ENCODE data around the gene TMEM9B.

The TMEM9B gene

DNA sequence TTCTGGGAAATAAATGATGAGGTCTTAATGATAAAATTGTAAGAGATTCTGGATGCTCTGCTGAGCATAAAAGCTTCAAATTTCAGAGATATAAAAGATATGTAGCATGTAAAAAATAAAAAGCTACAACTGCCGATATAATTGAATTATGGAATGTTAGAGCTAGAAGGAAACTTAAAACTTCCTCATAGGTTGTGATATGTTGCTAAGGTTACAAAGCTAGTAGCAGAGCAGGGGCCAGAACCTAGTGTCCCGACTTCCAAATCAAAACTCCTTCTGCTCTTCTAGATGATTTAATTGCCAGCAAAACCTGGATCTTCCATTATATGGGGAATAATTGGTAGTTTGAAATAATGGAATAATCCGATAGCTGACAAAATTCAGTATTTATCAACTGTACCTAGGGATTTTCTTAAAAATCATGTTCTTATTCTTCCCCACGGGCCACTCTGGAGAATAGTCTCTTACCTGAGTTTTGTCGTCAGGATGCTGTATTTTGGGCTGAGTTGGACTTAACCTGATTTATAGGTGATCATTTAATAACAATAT is 21.6 kb downstream of the TMEM9B start, which contains the start of gene ASCL3:
Gene ASCL3 (minus strand): TSS at position 499 of the 549 bp plus-strand sequence. CDS start 4,855 bp downstream, outside the sequence.
- TF ChIP-seq, protein P1, sequence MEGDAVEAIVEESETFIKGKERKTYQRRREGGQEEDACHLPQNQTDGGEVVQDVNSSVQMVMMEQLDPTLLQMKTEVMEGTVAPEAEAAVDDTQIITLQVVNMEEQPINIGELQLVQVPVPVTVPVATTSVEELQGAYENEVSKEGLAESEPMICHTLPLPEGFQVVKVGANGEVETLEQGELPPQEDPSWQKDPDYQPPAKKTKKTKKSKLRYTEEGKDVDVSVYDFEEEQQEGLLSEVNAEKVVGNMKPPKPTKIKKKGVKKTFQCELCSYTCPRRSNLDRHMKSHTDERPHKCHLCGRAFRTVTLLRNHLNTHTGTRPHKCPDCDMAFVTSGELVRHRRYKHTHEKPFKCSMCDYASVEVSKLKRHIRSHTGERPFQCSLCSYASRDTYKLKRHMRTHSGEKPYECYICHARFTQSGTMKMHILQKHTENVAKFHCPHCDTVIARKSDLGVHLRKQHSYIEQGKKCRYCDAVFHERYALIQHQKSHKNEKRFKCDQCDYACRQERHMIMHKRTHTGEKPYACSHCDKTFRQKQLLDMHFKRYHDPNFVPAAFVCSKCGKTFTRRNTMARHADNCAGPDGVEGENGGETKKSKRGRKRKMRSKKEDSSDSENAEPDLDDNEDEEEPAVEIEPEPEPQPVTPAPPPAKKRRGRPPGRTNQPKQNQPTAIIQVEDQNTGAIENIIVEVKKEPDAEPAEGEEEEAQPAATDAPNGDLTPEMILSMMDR (IDR thresholded peaks at IDR 0.05), result no peak

DNA sequence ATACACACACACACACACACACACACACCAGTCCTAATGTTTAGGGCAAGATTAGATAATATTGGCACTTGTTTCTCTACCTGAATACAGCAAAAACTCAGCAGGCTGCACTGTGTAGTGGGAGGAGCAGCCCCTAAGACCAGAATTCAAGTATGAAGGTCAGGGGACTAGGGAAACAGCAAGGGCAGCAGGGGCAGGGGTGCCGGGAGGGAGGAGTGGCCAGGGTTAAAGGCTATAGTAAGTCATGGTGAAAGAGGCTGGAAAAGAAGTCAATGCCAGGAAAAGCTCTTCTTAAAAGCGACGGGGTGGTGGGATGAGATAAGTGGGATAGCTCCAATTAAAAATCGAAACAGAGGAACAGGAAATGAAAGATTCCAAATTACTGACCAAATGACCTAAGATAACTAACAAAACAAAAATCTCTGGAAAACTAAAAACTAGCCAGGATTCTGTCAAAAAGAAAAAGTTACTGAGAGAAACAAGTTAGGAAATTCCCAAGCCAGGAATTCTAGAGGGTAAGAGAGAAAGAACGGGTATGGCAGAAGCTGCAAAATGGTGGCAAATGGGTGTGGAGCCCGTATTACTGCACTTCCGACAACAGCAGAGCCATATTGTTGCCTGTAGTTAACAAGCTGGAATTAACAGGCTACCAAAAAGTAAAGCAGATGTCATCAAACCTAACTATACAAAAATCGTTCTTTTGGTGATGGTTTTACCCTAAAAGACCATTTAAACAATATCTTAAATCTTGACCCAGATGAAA is 22.7 kb downstream of the TMEM9B start:
- TF ChIP-seq, protein P1 (IDR thresholded peaks at IDR 0.05), result no peak

DNA sequence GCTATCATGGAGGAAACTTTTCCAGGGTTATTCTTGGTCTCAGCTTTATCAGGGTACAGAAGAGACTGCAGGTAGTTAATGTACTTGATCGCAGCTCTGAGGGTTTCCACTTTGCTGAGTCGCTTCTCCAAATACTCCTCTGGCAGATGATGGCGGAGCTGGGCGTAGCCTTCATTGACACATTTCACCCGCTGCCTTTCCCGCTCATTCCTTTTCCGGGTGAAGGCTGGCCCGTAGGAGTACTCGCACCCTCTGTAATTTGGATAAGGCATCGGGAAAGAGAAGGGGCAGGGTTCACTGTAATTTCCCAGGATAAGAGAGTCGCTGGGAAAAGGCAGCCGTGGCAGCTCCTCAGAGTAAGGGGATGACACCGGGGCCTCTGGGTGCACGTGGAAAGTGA is 26.6 kb downstream of the TMEM9B start:
- TF ChIP-seq, protein P1 (IDR thresholded peaks at IDR 0.05), result no peak

DNA sequence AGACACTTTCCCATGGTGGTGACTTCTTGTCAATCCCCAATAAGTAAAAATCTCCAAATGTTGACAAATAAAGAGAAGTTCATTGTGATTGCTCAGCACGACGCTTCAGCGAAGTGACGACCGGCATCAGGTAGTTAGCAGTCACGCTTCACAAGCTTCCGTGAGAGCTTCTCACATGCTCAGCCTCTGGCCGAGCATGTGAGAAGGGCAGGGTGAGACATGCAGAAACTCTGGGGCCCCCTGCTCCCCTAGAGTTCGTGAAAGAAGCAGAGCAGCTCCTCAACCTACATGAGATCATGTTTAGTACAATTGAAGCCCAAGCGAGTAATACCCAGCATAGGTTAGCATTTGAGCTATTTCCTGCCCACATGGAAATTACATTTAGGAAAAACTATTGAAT is 27.1 kb downstream of the TMEM9B start:
- TF ChIP-seq, protein P1 (IDR thresholded peaks at IDR 0.05), result no peak

DNA sequence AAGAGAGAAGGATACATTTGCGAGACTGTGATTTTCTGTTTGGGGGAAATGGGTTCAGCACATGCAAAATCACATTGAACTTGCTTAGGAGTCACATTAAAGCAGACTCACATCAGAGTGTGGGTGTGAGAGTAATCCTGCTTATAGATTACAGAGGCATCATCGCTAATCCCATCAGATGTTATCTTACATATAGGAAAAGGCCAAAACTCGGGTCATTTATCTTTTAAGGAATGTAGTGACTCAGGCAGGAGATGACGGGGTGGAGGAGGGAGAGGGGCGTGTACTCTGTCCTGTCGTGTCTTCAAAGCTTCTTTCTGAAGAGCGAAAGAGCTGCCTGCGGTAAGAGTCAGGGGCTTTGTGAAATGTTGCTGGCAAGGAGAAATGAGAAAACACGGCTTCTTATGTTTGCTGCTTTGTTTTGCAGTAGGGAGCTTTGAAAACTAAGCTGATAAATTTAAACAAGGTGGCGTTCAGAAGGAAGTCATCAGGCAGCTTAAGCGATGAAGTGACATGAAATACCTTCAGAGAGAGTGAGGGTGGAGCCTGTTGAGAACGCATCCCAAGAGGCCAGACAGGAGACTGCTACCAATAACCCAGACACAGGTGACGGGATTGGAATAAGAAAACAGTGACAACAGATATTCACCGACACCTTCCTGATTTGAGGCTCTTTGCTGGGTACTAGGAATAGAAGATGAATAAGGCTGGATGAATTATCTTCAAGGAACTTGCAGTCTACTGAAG is 29.3 kb downstream of the TMEM9B start:
- TF ChIP-seq, protein P1 (IDR thresholded peaks at IDR 0.05), result no peak

DNA sequence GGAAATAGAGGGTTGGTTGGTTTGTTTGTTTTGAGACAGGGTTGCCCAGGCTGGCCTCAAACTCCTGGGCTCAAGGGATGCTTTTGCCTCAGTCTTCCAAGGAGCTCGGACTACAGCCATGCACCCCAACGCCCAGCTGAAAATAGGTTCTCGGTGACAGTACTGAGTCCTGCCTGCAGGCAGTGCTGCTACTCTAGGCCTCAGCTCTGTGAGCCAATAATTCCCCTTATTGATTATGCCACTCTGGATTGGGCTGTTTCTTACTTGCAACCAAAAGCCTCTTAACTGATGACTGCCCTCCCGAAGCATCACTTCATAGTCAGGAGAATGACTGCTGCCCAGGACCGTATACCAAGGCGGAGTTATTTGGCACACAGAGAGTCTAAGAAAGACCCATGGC is 30.3 kb downstream of the TMEM9B start:
- TF ChIP-seq, protein P1 (IDR thresholded peaks at IDR 0.05), result no peak

DNA sequence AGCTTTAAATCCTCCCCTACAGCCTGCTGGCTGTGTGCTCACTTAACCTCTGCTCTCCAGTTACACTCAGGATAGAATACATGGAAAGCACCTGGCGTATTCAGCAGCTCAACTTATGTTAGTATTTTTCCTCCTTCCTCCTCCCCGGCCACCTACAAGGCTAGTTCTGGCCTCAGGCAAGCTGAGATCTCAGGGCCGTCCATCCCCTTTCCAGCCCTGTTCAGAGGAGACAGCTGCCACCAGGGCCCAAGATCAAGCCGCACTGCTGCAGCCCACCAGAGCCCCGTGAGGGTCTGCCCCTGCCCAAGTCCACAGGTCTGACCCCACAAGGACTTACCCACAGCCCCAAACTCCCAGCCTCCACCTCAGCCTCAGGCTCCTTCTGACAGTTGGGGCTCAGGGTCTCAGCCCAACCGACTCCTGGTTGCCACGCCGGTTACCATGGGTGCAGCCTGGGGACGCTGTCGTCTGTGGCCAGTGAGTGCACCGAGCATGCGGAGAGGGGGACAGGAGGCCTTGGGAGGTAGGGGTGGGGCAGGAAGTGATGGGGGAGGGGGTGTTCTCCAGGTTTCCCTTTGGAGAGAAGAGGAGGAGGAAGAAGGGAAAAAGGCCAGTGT is 31.6 kb downstream of the TMEM9B start, which contains the start of gene C11orf16:
Gene C11orf16 (minus strand): TSS at position 384 of the 617 bp plus-strand sequence. CDS start 639 bp downstream, outside the sequence.
- TF ChIP-seq, protein P1 (IDR thresholded peaks at IDR 0.05), result no peak

All from LNCAP (cell line).